Upper lobe of left lung (tissue), 6 donors: ENCODE data around the gene CLEC4C. TPM values are rescaled to one million over a fixed set of nuclear protein-coding genes. Genes with fewer than 3 reads are reported as not detected.
"Not testable (repeated sequence)": the region's sequence is repeated elsewhere in the genome, so short reads cannot be mapped to it uniquely, and the experiment has no call there.

Source experiments
- ATAC-seq, 2 donors: fragments of 200-7000 bp; cut with Tn5 transposase; one replicate each; pipeline ENCODE4 v1.9.1; 2022; ENCODE audit warnings: mild to moderate bottlenecking in 2 of 2, moderate library complexity in 2 of 2; ENCODE audit not compliant: low FRiP score in 2 of 2
- DNase-seq, 2 donors: peaks; one replicate each; pipeline ENCODE4 v3.0.0-alpha.2; 2019 to 2020
- H3K27ac ChIP-seq, 4 donors: fragments of 200-600 bp; sonication (generic); one replicate each; pipeline ENCODE4 v1.5.1; 2016 to 2019
- H3K27me3 ChIP-seq, 4 donors: fragments of 200-600 bp; sonication (generic); one replicate each; pipeline ENCODE4 v1.5.1; 2017 to 2019
- H3K36me3 ChIP-seq, 4 donors: fragments of 200-600 bp; sonication (generic); one replicate each; pipeline ENCODE4 v1.5.1; 2016 to 2019
- H3K4me1 ChIP-seq, 4 donors: fragments of 200-600 bp; sonication (generic); one replicate each; pipeline ENCODE4 v1.5.1; 2018 to 2019
- H3K4me3 ChIP-seq, 4 donors: fragments of 200-600 bp; sonication (generic); one replicate each; pipeline ENCODE4 v1.5.1; 2017 to 2019; ENCODE audit warnings: mild to moderate bottlenecking in 2 of 4, moderate library complexity in 1 of 4
- H3K9me3 ChIP-seq, 4 donors: fragments of 200-600 bp; sonication (generic); one replicate each; pipeline ENCODE4 v1.5.1; 2018 to 2019
- EP300 ChIP-seq, 4 donors: sonication (generic); formaldehyde crosslinking; IDR thresholded peaks; one replicate each; pipeline ENCODE4 v1.5.1; 2017; ENCODE audit warnings: antibody characterized with exemption in 4 of 4, control low read depth in 2 of 4
- POLR2A ChIP-seq, 4 donors: fragments of 450-650 bp; IDR thresholded peaks; one replicate each; pipeline ENCODE4 v1.5.1; 2016 to 2017; ENCODE audit warnings: antibody characterized with exemption in 4 of 4, mild to moderate bottlenecking in 2 of 4
- POLR2AphosphoS5 ChIP-seq, 2 donors: sonication (generic); formaldehyde crosslinking; IDR thresholded peaks; one replicate each; pipeline ENCODE4 v1.5.1; 2017; ENCODE audit warnings: antibody characterized with exemption in 2 of 2
- WGBS, 2 donors: methylation state at CpG; one replicate each; pipeline ENCODE4 v1.1.5; 2017 to 2018; 5-methylcytosine and 5-hydroxymethylcytosine counted together
- total RNA-seq, 6 donors: library from RNA; depleted of rRNA in 4 of 6; stranded (reverse); fragments of >200 nt in 4 of 6; gene quantifications; one replicate each; pipeline versions ENCODE4 v1.1.0 to v1.2.1, GENCODE V29; 2016 to 2021
- TF ChIP-seq, protein P1 (sequence below), 6 experiments: fragments of 450-650 bp in 4 of 6; fragments of 200-600 bp in 2 of 6; sonication (generic) in 2 of 6; IDR thresholded peaks; one replicate each; pipeline ENCODE4 v1.5.1; 2016 to 2019; ENCODE audit warnings: antibody characterized with exemption in 6 of 6
- donor health status: DM: no; HTN: no; CAD: no; lungs with moderate emphysema.
- donor health status: DM: no; HTN: yes; CAD: no; lungs with severe emphysema.

Gene CLEC4C
- total RNA-seq, 6 donors from 2014 or later: not detected

DNA sequence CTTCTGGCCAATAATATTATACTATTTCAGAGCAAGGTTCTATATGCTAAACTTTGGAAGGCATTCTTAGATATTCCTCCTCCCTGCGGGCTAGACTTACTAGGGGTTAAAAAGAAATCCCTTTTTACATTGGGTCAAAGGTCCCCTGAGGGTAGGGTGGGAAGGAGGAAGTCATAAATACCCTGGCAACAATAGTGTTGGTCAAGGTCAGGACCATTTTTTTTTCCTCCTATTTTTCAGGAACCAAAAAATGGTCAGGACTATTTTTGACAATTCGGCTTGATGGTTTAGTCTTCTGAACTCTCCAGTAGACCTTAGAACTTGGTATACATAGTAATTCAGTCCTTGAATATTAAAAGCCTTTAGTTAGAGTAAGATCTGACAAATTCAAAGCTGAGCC, 37.5 kb upstream of the CLEC4C start:
- Histone ChIP-seq H3K4me3 (no peak overlapping the region), H3K27ac (no peak overlapping the region), H3K27me3 (no peaks in the 10 kb centered on the region), H3K4me1 (peaks cover 0 to 6% (median 0%) of the 10 kb centered on the region in 4 donors), H3K36me3 (no peaks in the 10 kb centered on the region), H3K9me3 (no peaks in the 10 kb centered on the region)
- no peak for ATAC-seq
- TF ChIP-seq POLR2A (IDR thresholded peaks at IDR 0.05) (no peak), POLR2AphosphoS5 (IDR thresholded peaks at IDR 0.05) (no peak), EP300 (IDR thresholded peaks at IDR 0.05) (no peak)
- TF ChIP-seq, protein P1, sequence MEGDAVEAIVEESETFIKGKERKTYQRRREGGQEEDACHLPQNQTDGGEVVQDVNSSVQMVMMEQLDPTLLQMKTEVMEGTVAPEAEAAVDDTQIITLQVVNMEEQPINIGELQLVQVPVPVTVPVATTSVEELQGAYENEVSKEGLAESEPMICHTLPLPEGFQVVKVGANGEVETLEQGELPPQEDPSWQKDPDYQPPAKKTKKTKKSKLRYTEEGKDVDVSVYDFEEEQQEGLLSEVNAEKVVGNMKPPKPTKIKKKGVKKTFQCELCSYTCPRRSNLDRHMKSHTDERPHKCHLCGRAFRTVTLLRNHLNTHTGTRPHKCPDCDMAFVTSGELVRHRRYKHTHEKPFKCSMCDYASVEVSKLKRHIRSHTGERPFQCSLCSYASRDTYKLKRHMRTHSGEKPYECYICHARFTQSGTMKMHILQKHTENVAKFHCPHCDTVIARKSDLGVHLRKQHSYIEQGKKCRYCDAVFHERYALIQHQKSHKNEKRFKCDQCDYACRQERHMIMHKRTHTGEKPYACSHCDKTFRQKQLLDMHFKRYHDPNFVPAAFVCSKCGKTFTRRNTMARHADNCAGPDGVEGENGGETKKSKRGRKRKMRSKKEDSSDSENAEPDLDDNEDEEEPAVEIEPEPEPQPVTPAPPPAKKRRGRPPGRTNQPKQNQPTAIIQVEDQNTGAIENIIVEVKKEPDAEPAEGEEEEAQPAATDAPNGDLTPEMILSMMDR (IDR thresholded peaks at IDR 0.05): no peak
- DNase-seq: no peak
- WGBS, 2 donors: 42 to 62% methylated on average over 2 of the region's 2 CpGs

DNA sequence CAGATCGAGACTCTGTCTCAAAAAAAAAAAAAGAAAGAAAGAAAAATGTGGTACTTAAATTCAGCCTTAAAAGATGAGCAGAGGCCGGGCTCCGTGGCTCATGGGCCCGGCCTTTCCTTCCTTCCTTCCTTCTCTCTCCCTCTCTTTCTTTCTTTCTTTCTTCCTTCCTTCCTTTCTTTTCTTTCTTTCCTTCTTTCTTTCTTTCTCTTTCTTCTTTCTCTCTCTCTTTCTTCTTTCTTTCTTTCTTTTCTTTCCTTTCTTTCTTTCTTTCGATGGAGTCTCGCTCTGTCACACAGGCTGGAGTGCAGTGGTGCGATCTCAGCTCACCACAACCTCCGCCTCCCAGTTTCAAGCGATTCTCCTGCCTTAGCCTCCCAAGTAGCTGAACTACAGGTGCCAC, 36.3 kb upstream of the CLEC4C start:
- not testable (repeated sequence) for H3K36me3 ChIP-seq, H3K4me1 ChIP-seq, H3K9me3 ChIP-seq, DNase-seq, H3K27me3 ChIP-seq, H3K27ac ChIP-seq, ATAC-seq, H3K4me3 ChIP-seq
- WGBS, 2 donors: 84 to 85% methylated on average over 9 of the region's 9 CpGs

DNA sequence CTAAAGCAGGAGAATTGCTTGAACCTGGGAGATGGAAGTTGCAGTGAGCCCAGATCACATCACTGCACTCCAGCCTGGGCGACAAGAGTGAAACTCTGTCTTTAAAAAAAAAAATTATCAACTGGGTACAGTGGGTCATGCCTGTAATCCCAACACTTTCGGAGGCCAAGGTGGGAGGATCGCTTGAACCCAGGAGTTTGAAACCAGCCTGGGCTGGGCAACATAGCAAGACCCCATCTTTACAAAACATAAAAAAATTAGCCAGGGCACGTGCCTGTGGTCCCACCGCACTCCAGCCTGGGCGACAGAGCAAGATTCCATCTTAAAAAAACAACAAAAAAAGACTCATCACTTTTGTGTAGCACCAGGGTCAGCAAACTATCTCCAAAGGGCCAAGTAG, 34.9 kb upstream of the CLEC4C start:
- H3K4me3 ChIP-seq: no peak overlapping the region
- TF ChIP-seq POLR2AphosphoS5 (IDR thresholded peaks at IDR 0.05) (no peak), POLR2A (IDR thresholded peaks at IDR 0.05) (no peak), EP300 (IDR thresholded peaks at IDR 0.05) (no peak)
- TF ChIP-seq, protein P1 (IDR thresholded peaks at IDR 0.05): no peak
- H3K27ac ChIP-seq: no peak overlapping the region
- DNase-seq (no peak), ATAC-seq (no peak)
- no peaks in the 10 kb centered on the region for H3K27me3 ChIP-seq
- no peaks in the 10 kb centered on the region for H3K36me3 ChIP-seq
- 90 to 92% methylated on average over 6 of the region's 6 CpGs for WGBS, 2 donors
- no peaks in the 10 kb centered on the region for H3K9me3 ChIP-seq
- no peaks in the 10 kb centered on the region for H3K4me1 ChIP-seq

DNA sequence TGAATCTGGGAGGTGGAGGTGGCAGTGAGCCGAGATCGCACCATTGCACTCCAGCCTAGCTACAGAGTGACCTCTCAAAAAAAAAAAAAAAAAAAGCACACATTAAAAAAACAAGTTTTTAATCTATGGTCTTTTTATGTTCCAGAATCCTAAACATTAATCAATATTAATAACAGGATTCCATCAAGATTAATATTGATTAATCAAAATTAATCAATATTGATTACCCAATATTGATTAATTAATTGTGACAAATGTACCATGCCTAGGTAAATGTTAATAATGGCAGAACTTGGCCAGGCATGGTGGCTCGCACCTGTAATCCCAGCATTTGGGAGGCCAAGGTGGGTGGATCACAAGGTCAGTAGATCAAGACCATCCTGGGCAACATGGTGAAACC, 34.1 kb upstream of the CLEC4C start:
- whole genome bisulfite sequencing, 2 donors: 72 to 78% methylated on average over 3 of the region's 3 CpGs
- no peak for ATAC-seq
- DNase-seq: no peak

DNA sequence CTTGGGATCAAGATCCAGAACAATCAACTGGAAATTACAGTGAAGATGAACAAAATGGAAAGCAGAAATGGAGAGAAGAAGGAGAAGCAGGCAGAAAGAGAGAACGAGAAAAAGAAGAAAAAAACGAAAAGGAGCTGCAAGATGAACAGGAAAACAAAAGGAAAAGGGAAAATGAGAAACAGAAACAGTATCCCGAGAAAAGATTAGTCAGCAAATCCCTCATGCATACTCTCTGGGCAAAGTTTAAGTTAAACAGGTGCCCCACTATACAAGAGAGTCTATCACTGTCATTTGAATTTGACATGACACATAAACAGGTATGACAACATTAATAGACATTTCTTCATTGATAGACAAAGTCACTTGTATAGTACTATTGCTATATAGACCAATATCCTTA, 22.8 kb upstream of the CLEC4C start:
- WGBS, 2 donors: 55 to 73% methylated on average over 3 of the region's 3 CpGs
- no peak for DNase-seq
- Histone ChIP-seq H3K4me3 (no peak overlapping the region), H3K9me3 (no peaks in the 10 kb centered on the region), H3K36me3 (no peaks in the 10 kb centered on the region), H3K27me3 (no peaks in the 10 kb centered on the region), H3K4me1 (no peaks in the 10 kb centered on the region), H3K27ac (no peak overlapping the region)
- ATAC-seq: no peak
- TF ChIP-seq POLR2AphosphoS5 (IDR thresholded peaks at IDR 0.05) (no peak), POLR2A (IDR thresholded peaks at IDR 0.05) (no peak), EP300 (IDR thresholded peaks at IDR 0.05) (no peak)
- TF ChIP-seq, protein P1 (IDR thresholded peaks at IDR 0.05): no peak

More for the DNA sequence above, 34.1 kb upstream of the CLEC4C start:
- TF ChIP-seq POLR2AphosphoS5 (IDR thresholded peaks at IDR 0.05) (no peak), POLR2A (IDR thresholded peaks at IDR 0.05) (no peak), EP300 (IDR thresholded peaks at IDR 0.05) (no peak)
- TF ChIP-seq, protein P1 (IDR thresholded peaks at IDR 0.05): no peak
- no peak overlapping the region for H3K4me3 ChIP-seq
- H3K4me1 ChIP-seq: no peaks in the 10 kb centered on the region
- no peaks in the 10 kb centered on the region for H3K36me3 ChIP-seq
- no peaks in the 10 kb centered on the region for H3K27me3 ChIP-seq
- no peak overlapping the region for H3K27ac ChIP-seq
- no peaks in the 10 kb centered on the region for H3K9me3 ChIP-seq
